ENCODE data around the gene WSCD1.

WSCD1 gene

GRCh38 chr17:6095501-6095900 is 25.3 kb downstream of the WSCD1 start:
- H3K4me2 ChIP-seq (ENCODE audit: low read length): no peak overlapping the region
- no peak overlapping the region for H3K9ac ChIP-seq
- no peaks in the 10 kb centered on the region for H3K36me3 ChIP-seq (ENCODE audit: control insufficient read depth, insufficient read depth, low read length)
- no peak for TF ChIP-seq CTCF (IDR thresholded peaks at IDR 0.05)
- no peaks in the 10 kb centered on the region for H3K9me3 ChIP-seq (ENCODE audit: control insufficient read depth, low read length)
- H2AFZ ChIP-seq: no peak overlapping the region
- H3K27ac ChIP-seq: no peak overlapping the region
- peaks cover 3% of the 10 kb centered on the region for H3K4me1 ChIP-seq
- no peaks in the 10 kb centered on the region for H3K27me3 ChIP-seq (ENCODE audit: control insufficient read depth, insufficient read depth, low read length)
- H3K79me2 ChIP-seq: no peaks in the 10 kb centered on the region
- no peak overlapping the region for H3K4me3 ChIP-seq (ENCODE audit: low read depth, low read length)

GRCh38 chr17:6096201-6097004 is 26.2 kb downstream of the WSCD1 start:
- no peak for TF ChIP-seq CTCF (IDR thresholded peaks at IDR 0.05)
- Histone ChIP-seq H3K79me2 (no peaks in the 10 kb centered on the region), H3K9ac (no peak overlapping the region), H3K27ac (no peak overlapping the region), H3K36me3 (ENCODE audit: control insufficient read depth, insufficient read depth, low read length) (no peaks in the 10 kb centered on the region), H2AFZ (no peak overlapping the region), H3K9me3 (ENCODE audit: control insufficient read depth, low read length) (no peaks in the 10 kb centered on the region), H3K4me1 (peaks cover 3% of the 10 kb centered on the region), H3K4me3 (ENCODE audit: low read depth, low read length) (no peak overlapping the region), H3K4me2 (ENCODE audit: low read length) (no peak overlapping the region), H3K27me3 (ENCODE audit: control insufficient read depth, insufficient read depth, low read length) (no peaks in the 10 kb centered on the region)

- H3K4me3 ChIP-seq (ENCODE audit: low read depth, low read length): no peak overlapping the region
- no peak overlapping the region for H2AFZ ChIP-seq
- peaks cover 3% of the 10 kb centered on the region for H3K4me1 ChIP-seq
- no peak overlapping the region for H3K27ac ChIP-seq
- no peaks in the 10 kb centered on the region for H3K36me3 ChIP-seq (ENCODE audit: control insufficient read depth, insufficient read depth, low read length)
- TF ChIP-seq CTCF (IDR thresholded peaks at IDR 0.05): no peak
- no peak overlapping the region for H3K9ac ChIP-seq
- H3K27me3 ChIP-seq (ENCODE audit: control insufficient read depth, insufficient read depth, low read length): no peaks in the 10 kb centered on the region
- no peaks in the 10 kb centered on the region for H3K79me2 ChIP-seq
- H3K9me3 ChIP-seq (ENCODE audit: control insufficient read depth, low read length): no peaks in the 10 kb centered on the region
- no peak overlapping the region for H3K4me2 ChIP-seq (ENCODE audit: low read length)
Observed at GRCh38 chr17:6097005-6097279, 26.8 kb downstream of the WSCD1 start.

- Histone ChIP-seq H3K9ac (no peak overlapping the region), H3K79me2 (no peaks in the 10 kb centered on the region), H3K4me1 (peaks cover 3% of the 10 kb centered on the region), H3K27me3 (ENCODE audit: control insufficient read depth, insufficient read depth, low read length) (no peaks in the 10 kb centered on the region), H3K4me2 (ENCODE audit: low read length) (no peak overlapping the region), H3K36me3 (ENCODE audit: control insufficient read depth, insufficient read depth, low read length) (no peaks in the 10 kb centered on the region), H3K27ac (peak overlapping the region; percentile 0), H3K9me3 (ENCODE audit: control insufficient read depth, low read length) (no peaks in the 10 kb centered on the region), H2AFZ (peak overlapping the region; percentile 34), H3K4me3 (ENCODE audit: low read depth, low read length) (no peak overlapping the region)
- TF ChIP-seq CTCF (IDR thresholded peaks at IDR 0.05): no peak
Observed at GRCh38 chr17:6098050-6098822, 28.1 kb downstream of the WSCD1 start.
